ENCODE measurements around the gene RASA1.

DNA sequence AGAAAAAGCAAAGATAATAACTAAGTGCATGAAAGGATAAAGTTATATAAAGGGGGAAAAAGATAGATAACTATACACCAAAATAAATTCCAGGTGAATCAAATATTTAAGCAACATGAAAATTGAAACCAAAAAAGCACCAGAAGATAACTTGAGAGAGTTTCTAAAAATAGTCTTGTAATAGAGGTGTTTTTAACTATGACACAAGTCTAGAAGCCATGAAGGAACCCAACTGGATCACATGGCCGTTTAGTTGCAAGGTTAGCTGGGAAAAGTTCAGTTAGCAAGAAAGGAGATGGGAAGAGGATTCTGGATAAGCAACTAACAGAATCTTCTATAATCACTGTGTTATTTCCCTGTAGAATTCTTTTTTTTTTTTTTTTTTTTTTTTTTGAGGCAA is 9.2 kb upstream of the RASA1 start:
- TF ChIP-seq, protein P1, sequence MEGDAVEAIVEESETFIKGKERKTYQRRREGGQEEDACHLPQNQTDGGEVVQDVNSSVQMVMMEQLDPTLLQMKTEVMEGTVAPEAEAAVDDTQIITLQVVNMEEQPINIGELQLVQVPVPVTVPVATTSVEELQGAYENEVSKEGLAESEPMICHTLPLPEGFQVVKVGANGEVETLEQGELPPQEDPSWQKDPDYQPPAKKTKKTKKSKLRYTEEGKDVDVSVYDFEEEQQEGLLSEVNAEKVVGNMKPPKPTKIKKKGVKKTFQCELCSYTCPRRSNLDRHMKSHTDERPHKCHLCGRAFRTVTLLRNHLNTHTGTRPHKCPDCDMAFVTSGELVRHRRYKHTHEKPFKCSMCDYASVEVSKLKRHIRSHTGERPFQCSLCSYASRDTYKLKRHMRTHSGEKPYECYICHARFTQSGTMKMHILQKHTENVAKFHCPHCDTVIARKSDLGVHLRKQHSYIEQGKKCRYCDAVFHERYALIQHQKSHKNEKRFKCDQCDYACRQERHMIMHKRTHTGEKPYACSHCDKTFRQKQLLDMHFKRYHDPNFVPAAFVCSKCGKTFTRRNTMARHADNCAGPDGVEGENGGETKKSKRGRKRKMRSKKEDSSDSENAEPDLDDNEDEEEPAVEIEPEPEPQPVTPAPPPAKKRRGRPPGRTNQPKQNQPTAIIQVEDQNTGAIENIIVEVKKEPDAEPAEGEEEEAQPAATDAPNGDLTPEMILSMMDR (conservative IDR thresholded peaks at IDR 0.05; ENCODE audit: low read depth, low read length), result no peak
- no peak for TF ChIP-seq EZH2 (IDR thresholded peaks at IDR 0.05; ENCODE audit: low read length, unreplicated experiment)
- TF ChIP-seq EZH2phosphoT487 (IDR thresholded peaks at IDR 0.05; ENCODE audit: borderline replicate concordance, low read length), result no peak

Data from PC-3 (cell line).